ENCODE data around the gene IRF5.

The IRF5 gene

GRCh38 chr7:128893251-128894100, 44.3 kb upstream of the IRF5 start:
- H3K4me2 ChIP-seq = no peak overlapping the region
- H3K4me3 ChIP-seq = no peak overlapping the region
- H3K9ac ChIP-seq = no peak overlapping the region
- H3K4me1 ChIP-seq = no peaks in the 10 kb centered on the region
- no peaks in the 10 kb centered on the region for H4K20me1 ChIP-seq
- peaks cover 39% of the 10 kb centered on the region for H3K27me3 ChIP-seq
- H3K36me3 ChIP-seq = no peaks in the 10 kb centered on the region
- H3K9me3 ChIP-seq = peaks cover 6% of the 10 kb centered on the region
- TF ChIP-seq Cebpa-rat (IDR thresholded peaks at IDR 0.05) = no peak
- H3K27ac ChIP-seq = no peak overlapping the region

GRCh38 chr7:128894101-128894440, 43.7 kb upstream of the IRF5 start:
- no peak overlapping the region for H3K9ac ChIP-seq
- peaks cover 12% of the 10 kb centered on the region for H3K9me3 ChIP-seq
- no peaks in the 10 kb centered on the region for H4K20me1 ChIP-seq
- H3K4me3 ChIP-seq = no peak overlapping the region
- H3K4me2 ChIP-seq = no peak overlapping the region
- no peaks in the 10 kb centered on the region for H3K36me3 ChIP-seq
- no peak overlapping the region for H3K27ac ChIP-seq
- TF ChIP-seq Cebpa-rat (IDR thresholded peaks at IDR 0.05) = no peak
- peaks cover 34% of the 10 kb centered on the region for H3K27me3 ChIP-seq
- H3K4me1 ChIP-seq = no peaks in the 10 kb centered on the region

- no peak overlapping the region for H3K9ac ChIP-seq
- H4K20me1 ChIP-seq = no peaks in the 10 kb centered on the region
- no peak overlapping the region for H3K4me2 ChIP-seq
- no peak for TF ChIP-seq Cebpa-rat (IDR thresholded peaks at IDR 0.05)
- no peak overlapping the region for H3K27ac ChIP-seq
- no peak overlapping the region for H3K4me3 ChIP-seq
- no peaks in the 10 kb centered on the region for H3K4me1 ChIP-seq
- peaks cover 21% of the 10 kb centered on the region for H3K27me3 ChIP-seq
- H3K36me3 ChIP-seq = no peaks in the 10 kb centered on the region
- peaks cover 22% of the 10 kb centered on the region for H3K9me3 ChIP-seq
These were observed 42.4 kb upstream of the IRF5 start for GRCh38 chr7:128895320-128895719.

GRCh38 chr7:128899392-128899791, 38.3 kb upstream of the IRF5 start:
- H3K4me1 ChIP-seq = no peaks in the 10 kb centered on the region
- no peaks in the 10 kb centered on the region for H3K36me3 ChIP-seq
- no peaks in the 10 kb centered on the region for H3K27me3 ChIP-seq
- peaks cover 27% of the 10 kb centered on the region for H3K9me3 ChIP-seq
- no peak overlapping the region for H3K9ac ChIP-seq
- no peak overlapping the region for H3K4me2 ChIP-seq
- H3K27ac ChIP-seq = no peak overlapping the region
- no peaks in the 10 kb centered on the region for H4K20me1 ChIP-seq
- TF ChIP-seq Cebpa-rat (IDR thresholded peaks at IDR 0.05) = no peak
- no peak overlapping the region for H3K4me3 ChIP-seq

GRCh38 chr7:128900237-128900636, 37.5 kb upstream of the IRF5 start:
- Histone ChIP-seq H3K27me3 (no peaks in the 10 kb centered on the region), H3K27ac (no peak overlapping the region), H3K36me3 (no peaks in the 10 kb centered on the region), H3K4me1 (no peaks in the 10 kb centered on the region), H3K9ac (no peak overlapping the region), H3K4me2 (no peak overlapping the region), H3K9me3 (peaks cover 27% of the 10 kb centered on the region), H3K4me3 (no peak overlapping the region), H4K20me1 (no peaks in the 10 kb centered on the region)
- no peak for TF ChIP-seq Cebpa-rat (IDR thresholded peaks at IDR 0.05)

- no peaks in the 10 kb centered on the region for H3K4me1 ChIP-seq
- no peaks in the 10 kb centered on the region for H4K20me1 ChIP-seq
- H3K9me3 ChIP-seq = peaks cover 26% of the 10 kb centered on the region
- H3K27me3 ChIP-seq = no peaks in the 10 kb centered on the region
- no peaks in the 10 kb centered on the region for H3K36me3 ChIP-seq
- no peak overlapping the region for H3K9ac ChIP-seq
- no peak for TF ChIP-seq Cebpa-rat (IDR thresholded peaks at IDR 0.05)
- H3K4me2 ChIP-seq = no peak overlapping the region
- H3K4me3 ChIP-seq = no peak overlapping the region
- H3K27ac ChIP-seq = no peak overlapping the region
These were observed 34.8 kb upstream of the IRF5 start for GRCh38 chr7:128902761-128903585.

GRCh38 chr7:128903621-128904361, 33.9 kb upstream of the IRF5 start:
- Histone ChIP-seq H3K4me1 (no peaks in the 10 kb centered on the region), H3K36me3 (no peaks in the 10 kb centered on the region), H3K27me3 (no peaks in the 10 kb centered on the region; the same call in 1 of the 2 replicates), H3K9ac (no peak overlapping the region), H3K4me2 (no peak overlapping the region), H4K20me1 (no peaks in the 10 kb centered on the region), H3K4me3 (no peak overlapping the region), H3K9me3 (peaks cover 18% of the 10 kb centered on the region), H3K27ac (no peak overlapping the region)
- TF ChIP-seq Cebpa-rat (IDR thresholded peaks at IDR 0.05) = no peak

- no peak for TF ChIP-seq Cebpa-rat (IDR thresholded peaks at IDR 0.05)
- Histone ChIP-seq H4K20me1 (no peaks in the 10 kb centered on the region), H3K9ac (no peak overlapping the region), H3K4me3 (no peak overlapping the region), H3K27me3 (peaks cover 7% of the 10 kb centered on the region), H3K4me2 (peak overlapping the region; percentile 11; the same call in 1 of the 2 replicates), H3K27ac (no peak overlapping the region), H3K36me3 (no peaks in the 10 kb centered on the region), H3K9me3 (peaks cover 10% of the 10 kb centered on the region), H3K4me1 (peaks cover 7% of the 10 kb centered on the region)
These were observed 33.1 kb upstream of the IRF5 start for GRCh38 chr7:128904381-128905197.
